PC-3 (cell line): ENCODE measurements around the gene PADI1. TPM values are rescaled to one million over a fixed set of nuclear protein-coding genes. Genes with fewer than 3 reads are reported as not detected.

ENCODE experiments used
- ATAC-seq: fragments of 200-7000 bp; cut with Tn5 transposase; 2 replicates; pipeline ENCODE4 v1.9.1; 2020; ENCODE audit warnings: mild to moderate bottlenecking, moderate library complexity
- BruUV-seq: library from RNA; stranded (reverse); fragments of 400-500 nt; replicated peaks from 2 replicates; lab custom pipeline; 2021; lab: Mats Ljungman, UMichigan
- CTCF ChIA-PET: fragments of 300-600 bp; sonication (Branson Sonifier 250); formaldehyde crosslinking; loops from one replicate; lab custom pipeline; 2022; ENCODE audit warnings: antibody characterized with exemption; lab: Charles Lee
- POLR2A ChIA-PET: fragments of 300-600 bp; sonication (Branson Sonifier 250); formaldehyde crosslinking; loops from one replicate; lab custom pipeline; 2022; ENCODE audit warnings: antibody characterized with exemption; ENCODE audit not compliant: unreplicated experiment; lab: Charles Lee
- DNase-seq: peaks from one replicate; pipeline ENCODE4 v3.0.0-alpha.2; 2015
- H2AFZ ChIP-seq: fragments of 300-600 bp; sonication (generic); 2 replicates; pipeline ENCODE4 v1.6.0; 2016; ENCODE audit warnings: antibody characterized with exemption, low read length
- H3F3A ChIP-seq: fragments of 300-600 bp; sonication (generic); one replicate; pipeline ENCODE4 v1.6.0; 2017; ENCODE audit warnings: antibody characterized with exemption, low read length, control low read depth, mild to moderate bottlenecking; ENCODE audit not compliant: unreplicated experiment
- H3K27ac ChIP-seq: fragments of 300-600 bp; sonication (generic); 2 replicates; pipeline ENCODE4 v1.5.1; 2016; ENCODE audit warnings: mild to moderate bottlenecking, low read length
- H3K27me3 ChIP-seq: fragments of 300-600 bp; sonication (generic); 2 replicates; pipeline ENCODE4 v1.6.1; 2016; ENCODE audit warnings: low read length, mixed read lengths
- H3K36me3 ChIP-seq: fragments of 300-600 bp; sonication (generic); 2 replicates; pipeline ENCODE4 v1.6.1; 2016; ENCODE audit warnings: low read depth, mixed run types, low read length, mixed read lengths
- H3K4me1 ChIP-seq: fragments of 300-600 bp; sonication (generic); 2 replicates; pipeline ENCODE4 v1.5.1; 2016; ENCODE audit warnings: low read length; ENCODE audit not compliant: insufficient read depth
- H3K4me2 ChIP-seq: fragments of 300-600 bp; sonication (generic); 2 replicates; pipeline ENCODE4 v1.6.0; 2016; ENCODE audit warnings: low read length
- H3K4me3 ChIP-seq: fragments of 300-600 bp; sonication (generic); 2 replicates; pipeline ENCODE4 v1.5.1; 2016; ENCODE audit warnings: mild to moderate bottlenecking, low read length, mixed read lengths
- H3K79me2 ChIP-seq: fragments of 300-600 bp; sonication (generic); 2 replicates; pipeline ENCODE4 v1.6.1; 2017; ENCODE audit warnings: low read length, mixed read lengths
- H3K9ac ChIP-seq: fragments of 300-600 bp; sonication (generic); 2 replicates; pipeline ENCODE4 v1.6.0; 2016; ENCODE audit warnings: mild to moderate bottlenecking, low read length
- H3K9me2 ChIP-seq: fragments of 300-600 bp; sonication (generic); replicated peaks from 2 replicates; pipeline ENCODE4 v1.6.1; 2016; ENCODE audit warnings: mixed run types, low read length, mixed read lengths
- H3K9me3 ChIP-seq: fragments of 300-600 bp; sonication (generic); 2 replicates; pipeline ENCODE4 v1.6.1; 2016; ENCODE audit warnings: low read length, mixed read lengths
- H4K20me1 ChIP-seq: fragments of 300-600 bp; sonication (generic); 2 replicates; pipeline ENCODE4 v1.6.1; 2016; ENCODE audit warnings: low read length, mixed read lengths
- EZH2 ChIP-seq: fragments of 300-600 bp; sonication (generic); IDR thresholded peaks from one replicate; pipeline ENCODE4 v1.6.1; 2017; ENCODE audit warnings: antibody characterized with exemption, mild to moderate bottlenecking, low read length; ENCODE audit not compliant: unreplicated experiment
- EZH2phosphoT487 ChIP-seq: fragments of 300-600 bp; sonication (generic); IDR thresholded peaks from 2 replicates; pipeline ENCODE4 v1.6.1; 2018; ENCODE audit warnings: mild to moderate bottlenecking, antibody characterized with exemption, low read length, borderline replicate concordance
- intact Hi-C: fragments of 100-400 bp; cut with micrococcal nuclease; formaldehyde crosslinking; loops from 2 replicates; pipeline ENCODE4 v1.9.0; 2023
- total RNA-seq: library from RNA; depleted of rRNA; stranded (reverse); fragments of >200 nt; gene quantifications from 2 replicates; pipeline ENCODE4 v1.2.3, GENCODE V29; 2014
- TF ChIP-seq, protein P1 (sequence below): fragments of 300-600 bp; sonication (generic); conservative IDR thresholded peaks from 2 replicates; pipeline ENCODE4 v1.5.1; 2017; ENCODE audit warnings: antibody characterized with exemption, low read depth, mild to moderate bottlenecking, low read length

PADI1 gene
- total RNA-seq, 1 experiment from 2014 or later, result 0.73 TPM

GRCh38 chr1:17234405-17234804 is 29.5 kb downstream of the PADI1 start:
- H3K27me3 ChIP-seq, result no peaks in the 10 kb centered on the region
- no peaks in the 10 kb centered on the region for H3K79me2 ChIP-seq
- peak overlapping the region; percentile 91 for H3K9ac ChIP-seq
- POLR2A ChIA-PET, result interaction anchor here (1.1 kb wide), 1 partner anchor 42 kb away, joined by 3 read pairs; no protein-coding TSS in a partner anchor
- TF ChIP-seq EZH2phosphoT487 (no peak), EZH2 (no peak)
- TF ChIP-seq, protein P1, sequence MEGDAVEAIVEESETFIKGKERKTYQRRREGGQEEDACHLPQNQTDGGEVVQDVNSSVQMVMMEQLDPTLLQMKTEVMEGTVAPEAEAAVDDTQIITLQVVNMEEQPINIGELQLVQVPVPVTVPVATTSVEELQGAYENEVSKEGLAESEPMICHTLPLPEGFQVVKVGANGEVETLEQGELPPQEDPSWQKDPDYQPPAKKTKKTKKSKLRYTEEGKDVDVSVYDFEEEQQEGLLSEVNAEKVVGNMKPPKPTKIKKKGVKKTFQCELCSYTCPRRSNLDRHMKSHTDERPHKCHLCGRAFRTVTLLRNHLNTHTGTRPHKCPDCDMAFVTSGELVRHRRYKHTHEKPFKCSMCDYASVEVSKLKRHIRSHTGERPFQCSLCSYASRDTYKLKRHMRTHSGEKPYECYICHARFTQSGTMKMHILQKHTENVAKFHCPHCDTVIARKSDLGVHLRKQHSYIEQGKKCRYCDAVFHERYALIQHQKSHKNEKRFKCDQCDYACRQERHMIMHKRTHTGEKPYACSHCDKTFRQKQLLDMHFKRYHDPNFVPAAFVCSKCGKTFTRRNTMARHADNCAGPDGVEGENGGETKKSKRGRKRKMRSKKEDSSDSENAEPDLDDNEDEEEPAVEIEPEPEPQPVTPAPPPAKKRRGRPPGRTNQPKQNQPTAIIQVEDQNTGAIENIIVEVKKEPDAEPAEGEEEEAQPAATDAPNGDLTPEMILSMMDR, result no peak
- DNase-seq (no peak), ATAC-seq (no peak)
- intact Hi-C loops, result no loop called here
- H3K4me2 ChIP-seq, result peak overlapping the region; percentile 56
- no TSS peak for BruUV-seq
- CTCF ChIA-PET, result no interaction called here
- peaks cover 49% of the 10 kb centered on the region for H3K4me1 ChIP-seq
- no peak overlapping the region for H2AFZ ChIP-seq
- peaks cover 5% of the 10 kb centered on the region for H3F3A ChIP-seq
- H3K9me3 ChIP-seq, result no peaks in the 10 kb centered on the region
- H3K4me3 ChIP-seq, result no peak overlapping the region
- no peaks in the 10 kb centered on the region for H3K9me2 ChIP-seq
- H3K36me3 ChIP-seq, result no peaks in the 10 kb centered on the region
- H3K27ac ChIP-seq, result peak overlapping the region; percentile 99
- no peaks in the 10 kb centered on the region for H4K20me1 ChIP-seq

GRCh38 chr1:17235135-17235885 is 30.4 kb downstream of the PADI1 start:
- CTCF ChIA-PET, result no interaction called here
- POLR2A ChIA-PET, result no interaction called here
- H3K4me1 ChIP-seq, result peaks cover 40% of the 10 kb centered on the region

More at GRCh38 chr1:17235135-17235885, 30.4 kb downstream of the PADI1 start:
- no peak overlapping the region for H2AFZ ChIP-seq
- BruUV-seq, result no TSS peak
- H4K20me1 ChIP-seq, result no peaks in the 10 kb centered on the region
- no peak overlapping the region for H3K4me3 ChIP-seq
- no peak overlapping the region for H3K4me2 ChIP-seq
- no peaks in the 10 kb centered on the region for H3K27me3 ChIP-seq
- H3F3A ChIP-seq, result peaks cover 5% of the 10 kb centered on the region
- H3K36me3 ChIP-seq, result no peaks in the 10 kb centered on the region
- H3K79me2 ChIP-seq, result no peaks in the 10 kb centered on the region
- intact Hi-C loops, result no loop called here
- ATAC-seq, result no peak
- DNase-seq, result no peak
- H3K9me2 ChIP-seq, result no peaks in the 10 kb centered on the region
- H3K27ac ChIP-seq, result peak overlapping the region; percentile 7; the same call in 1 of the 2 replicates
- TF ChIP-seq EZH2 (no peak), EZH2phosphoT487 (no peak)
- TF ChIP-seq, protein P1, result no peak
- H3K9me3 ChIP-seq, result no peaks in the 10 kb centered on the region
- no peak overlapping the region for H3K9ac ChIP-seq
